Measurements from ENCODE around the gene EDARADD.
"Not testable (repeated sequence)": the region's sequence is repeated elsewhere in the genome, so short reads cannot be mapped to it uniquely, and the experiment has no call there.

EDARADD gene

GRCh38 chr1:236393681-236394481 lies at the start of gene EDARADD:
Gene EDARADD (plus strand): TSS chr1:236394286. CDS start chr1:236394445, 159 bp downstream.
- no peak for DNase-seq

GRCh38 chr1:236345728-236346127 lies 48.4 kb upstream of the EDARADD start:
- no peak for DNase-seq

GRCh38 chr1:236348071-236348470 lies 46.0 kb upstream of the EDARADD start:
- DNase-seq = no peak

- DNase-seq = no peak
Measured at GRCh38 chr1:236350308-236350707, 43.8 kb upstream of the EDARADD start.

GRCh38 chr1:236351875-236352573 lies 42.1 kb upstream of the EDARADD start:
- DNase-seq = no peak

- not testable (repeated sequence) for DNase-seq
Measured at GRCh38 chr1:236352747-236353146, 41.3 kb upstream of the EDARADD start.

- DNase-seq = no peak
Measured at GRCh38 chr1:236353813-236354212, 40.3 kb upstream of the EDARADD start.

GRCh38 chr1:236354330-236355147 lies 39.5 kb upstream of the EDARADD start:
- DNase-seq = no peak

GRCh38 chr1:236356141-236356540 lies 37.9 kb upstream of the EDARADD start:
- no peak for DNase-seq

GRCh38 chr1:236361909-236362590 lies 32.0 kb upstream of the EDARADD start:
- no peak for DNase-seq

- no peak for DNase-seq
Measured at GRCh38 chr1:236363237-236363636, 30.8 kb upstream of the EDARADD start.

GRCh38 chr1:236365999-236366570 lies 28.0 kb upstream of the EDARADD start:
- no peak for DNase-seq

- not testable (repeated sequence) for DNase-seq
Measured at GRCh38 chr1:236366681-236367080, 27.4 kb upstream of the EDARADD start.

GRCh38 chr1:236370420-236370819 lies 23.7 kb upstream of the EDARADD start:
- DNase-seq = no peak

GRCh38 chr1:236371083-236371482 lies 23.0 kb upstream of the EDARADD start:
- no peak for DNase-seq

- no peak for DNase-seq
Measured at GRCh38 chr1:236377832-236378535, 16.1 kb upstream of the EDARADD start.

GRCh38 chr1:236381565-236382158 lies 12.4 kb upstream of the EDARADD start:
- no peak for DNase-seq

- DNase-seq = no peak
Measured at GRCh38 chr1:236388332-236388731, 5.8 kb upstream of the EDARADD start.

- DNase-seq = no peak
Measured at GRCh38 chr1:236389253-236389652, 4.8 kb upstream of the EDARADD start.

GRCh38 chr1:236391008-236391407 lies 3.1 kb upstream of the EDARADD start:
- no peak for DNase-seq
